SK-N-SH (cell line): ENCODE measurements around the gene CCDC74B. TPM values are rescaled to one million over a fixed set of nuclear protein-coding genes. Genes with fewer than 3 reads are reported as not detected.
"Not testable (repeated sequence)": the region's sequence is repeated elsewhere in the genome, so short reads cannot be mapped to it uniquely, and the experiment has no call there.

Experiments used
- CTCF ChIA-PET: fragments of 300-600, 350-600 bp; formaldehyde crosslinking; extraction: SDS; loops from one replicate; lab custom pipeline; 2021; lab: Yijun Ruan, JAX
- POLR2A ChIA-PET: fragments of 350-600 bp; sonication (Branson Sonifier 250); formaldehyde crosslinking; extraction: SDS; loops from one replicate; lab custom pipeline; 2020; ENCODE audit warnings: antibody characterized with exemption, inconsistent platforms; lab: Yijun Ruan, JAX
- DNase-seq: peaks from one replicate; pipeline ENCODE4 v3.0.0; 2012
- H2AFZ ChIP-seq: fragments of 200-600 bp; sonication (generic); 2 replicates; pipeline ENCODE4 v1.8.1; 2016; ENCODE audit warnings: antibody characterized with exemption, mild to moderate bottlenecking, low read depth
- H3F3A ChIP-seq: fragments of 200-600 bp; sonication (generic); replicated peaks from 2 replicates; pipeline ENCODE3; 2016; ENCODE audit warnings: antibody characterized with exemption, mild to moderate bottlenecking; ENCODE audit not compliant: insufficient read depth
- H3K27ac ChIP-seq, 2 experiments: fragments of 200-500 bp in 1 of 2; fragments of 200-600 bp in 1 of 2; sonication (Bioruptor generic) in 1 of 2; sonication (generic), shearing (Covaris generic) in 1 of 2; 2 replicates each; pipeline versions ENCODE4 v1.5.1 to v1.6.1; 2014 to 2016; ENCODE audit warnings: low read depth in 2 of 2, inconsistent platforms in 1 of 2, low read length in 1 of 2, mild to moderate bottlenecking in 1 of 2, mixed read lengths in 1 of 2
- H3K27me3 ChIP-seq: fragments of 200-600 bp; sonication (generic), shearing (Covaris generic); 2 replicates; pipeline ENCODE4 v1.6.1; 2016; ENCODE audit warnings: mixed run types; ENCODE audit not compliant: insufficient read depth
- H3K36me3 ChIP-seq, 2 experiments: fragments of 200-500 bp in 1 of 2; fragments of 200-600 bp in 1 of 2; sonication (Bioruptor generic) in 1 of 2; sonication (generic) in 1 of 2; replicated peaks in 1 of 2; 2 replicates each; pipeline versions ENCODE3 to v1.5.1; 2014 to 2016; ENCODE audit warnings: low read length in 1 of 2, mild to moderate bottlenecking in 1 of 2; ENCODE audit not compliant: insufficient read depth in 2 of 2, control insufficient read depth in 1 of 2
- H3K4me1 ChIP-seq, 2 experiments: fragments of 200-500 bp in 1 of 2; fragments of 200-600 bp in 1 of 2; sonication (Bioruptor generic) in 1 of 2; sonication (generic), shearing (Covaris generic) in 1 of 2; 2 replicates each; pipeline versions ENCODE4 v1.5.1 to v1.6.1; 2014 to 2016; ENCODE audit warnings: low read depth in 1 of 2, low read length in 1 of 2, mixed run types in 1 of 2; ENCODE audit not compliant: insufficient read depth in 2 of 2, control insufficient read depth in 1 of 2
- H3K4me2 ChIP-seq: fragments of 200-600 bp; sonication (generic), shearing (Covaris generic); 2 replicates; pipeline ENCODE4 v1.6.1; 2017; ENCODE audit warnings: mixed run types
- H3K4me3 ChIP-seq, 2 experiments: fragments of 200-500 bp in 1 of 2; fragments of 200-600 bp in 1 of 2; sonication (Bioruptor generic) in 1 of 2; sonication (generic), shearing (Covaris generic) in 1 of 2; 2 replicates each; pipeline versions ENCODE4 v1.5.1 to v1.8.1; 2014 to 2016; ENCODE audit warnings: low read depth in 2 of 2, inconsistent platforms in 1 of 2, low read length in 1 of 2, mild to moderate bottlenecking in 1 of 2, mixed read lengths in 1 of 2, moderate library complexity in 1 of 2
- H3K79me2 ChIP-seq: fragments of 200-600 bp; sonication (generic); 2 replicates; pipeline ENCODE4 v1.8.1; 2017; ENCODE audit warnings: mild to moderate bottlenecking; ENCODE audit not compliant: insufficient read depth
- H3K9ac ChIP-seq: fragments of 200-600 bp; sonication (generic); 2 replicates; pipeline ENCODE4 v1.6.1; 2017; ENCODE audit warnings: mixed run types
- H3K9me2 ChIP-seq: fragments of 200-600 bp; sonication (generic); 2 replicates; pipeline ENCODE4 v1.6.1; 2017; ENCODE audit warnings: mixed run types
- H3K9me3 ChIP-seq: fragments of 200-600 bp; sonication (generic); 2 replicates; pipeline ENCODE4 v1.6.1; 2017; ENCODE audit warnings: mixed run types, mild to moderate bottlenecking, moderate library complexity
- H4K20me1 ChIP-seq: fragments of 200-600 bp; sonication (generic); 2 replicates; pipeline ENCODE4 v1.6.1; 2017; ENCODE audit warnings: mild to moderate bottlenecking, mixed run types; ENCODE audit not compliant: insufficient read depth
- WGBS: methylation state at CpG from one replicate; pipeline ENCODE4 v1.1.6; 2017; ENCODE audit warnings: low lambda C conversion rate; 5-methylcytosine and 5-hydroxymethylcytosine counted together
- polyA plus RNA-seq, 3 experiments: library from polyadenylated mRNA; depleted of rRNA; stranded (reverse); fragments of >200 nt; gene quantifications; 2 replicates each; pipeline ENCODE4 v1.2.3, GENCODE V29; 2012

The CCDC74B gene
- polyA plus RNA-seq, 1 of the 3 experiments (the other 2 are of a cell fraction), result 14.5 TPM

DNA sequence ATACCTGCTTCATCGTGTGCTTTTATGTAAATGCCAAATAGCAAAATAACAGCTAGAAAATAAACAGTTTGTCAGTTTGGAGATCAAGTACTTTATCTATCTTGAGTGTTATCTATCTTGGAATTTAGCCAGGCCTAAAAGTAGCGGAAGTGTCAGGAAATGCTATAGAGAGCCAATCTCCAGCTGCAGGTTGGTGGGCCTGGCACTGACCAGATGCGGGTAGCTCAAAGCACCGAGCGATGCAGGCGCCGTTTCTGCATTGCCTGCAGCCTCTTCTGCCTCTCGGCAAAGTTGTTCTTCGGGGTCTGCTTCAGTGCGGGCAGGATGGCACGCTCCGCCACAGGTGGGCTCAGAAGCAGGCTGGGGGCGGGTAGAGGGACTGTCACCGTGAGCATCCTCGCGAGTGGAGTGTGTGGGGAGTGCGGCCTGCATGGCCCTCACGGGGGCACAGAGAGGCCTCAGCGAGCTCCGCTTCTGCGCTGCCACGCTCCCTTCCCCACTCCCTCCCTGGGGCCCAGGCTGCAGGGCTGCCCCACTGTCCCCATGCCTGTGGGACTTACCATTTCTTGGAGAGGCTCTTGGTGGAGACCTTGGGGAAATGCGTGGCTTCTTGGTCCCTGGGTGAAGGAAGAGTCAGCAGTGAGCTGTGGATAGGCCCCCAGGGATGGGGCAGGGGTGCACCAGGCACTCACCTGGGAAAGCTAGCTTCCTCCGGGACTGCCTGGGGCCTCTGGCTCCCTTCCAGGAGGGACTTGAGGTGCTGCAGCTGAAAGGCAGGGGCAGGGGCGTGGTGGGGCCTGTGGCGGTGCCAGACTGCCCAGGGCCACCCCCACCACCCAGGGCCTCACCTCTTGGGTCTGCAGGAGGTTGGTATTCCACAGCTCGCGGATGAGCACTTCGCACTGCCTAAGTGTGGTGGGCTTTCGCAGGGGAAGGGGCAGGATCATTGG lies 5.3 kb downstream of the CCDC74B start:
- H3K9ac ChIP-seq, POLR2A ChIA-PET, H3K27me3 ChIP-seq, H3K36me3 ChIP-seq, H3K9me3 ChIP-seq, H3F3A ChIP-seq, H3K79me2 ChIP-seq, H3K4me2 ChIP-seq, H4K20me1 ChIP-seq, H2AFZ ChIP-seq, H3K4me3 ChIP-seq, H3K9me2 ChIP-seq: not testable (repeated sequence)
- Histone ChIP-seq H3K27ac (peak overlapping the region in 1 of 2 experiments; percentile 87; a peak in 2 of 4 replicates), H3K4me1 (peaks cover 0 to 37% of the 10 kb centered on the region in 2 experiments; a peak in 1 of 4 replicates)
- CTCF ChIA-PET, result interaction anchor here (0.9 to 1.0 kb wide), 2 partner anchors 42 to 192 kb away, joined by 3 read pairs; partner anchors contain the start of genes MZT2B and SMPD4
- 75% methylated on average over 19 of the region's 30 CpGs for WGBS
- DNase-seq, result peak; percentile 66

- POLR2A ChIA-PET, H3K4me3 ChIP-seq, H3K9ac ChIP-seq, H3K36me3 ChIP-seq, H3K79me2 ChIP-seq, H3K9me3 ChIP-seq, H2AFZ ChIP-seq, DNase-seq, H3F3A ChIP-seq, H3K9me2 ChIP-seq, H3K27me3 ChIP-seq, H4K20me1 ChIP-seq, H3K4me2 ChIP-seq: not testable (repeated sequence)
- H3K27ac ChIP-seq, result peak overlapping the region in 1 of 2 experiments; percentile 82; a peak in 2 of 4 replicates
- CTCF ChIA-PET, result interaction anchor here (0.9 kb wide), 1 partner anchor 43 kb away, joined by 3 read pairs; the partner anchor contains the start of genes MZT2B and SMPD4
- 81% methylated on average over 9 of the region's 15 CpGs for WGBS
- peaks cover 0 to 37% of the 10 kb centered on the region in 2 experiments; a peak in 1 of 4 replicates for H3K4me1 ChIP-seq
Measured at GRCh38 chr2:130138841-130139251, 6.1 kb downstream of the CCDC74B start.

GRCh38 chr2:130138326-130138725 lies 6.6 kb downstream of the CCDC74B start:
- WGBS, result 94% methylated on average over 3 of the region's 13 CpGs
- CTCF ChIA-PET, DNase-seq: not testable (repeated sequence)

DNA sequence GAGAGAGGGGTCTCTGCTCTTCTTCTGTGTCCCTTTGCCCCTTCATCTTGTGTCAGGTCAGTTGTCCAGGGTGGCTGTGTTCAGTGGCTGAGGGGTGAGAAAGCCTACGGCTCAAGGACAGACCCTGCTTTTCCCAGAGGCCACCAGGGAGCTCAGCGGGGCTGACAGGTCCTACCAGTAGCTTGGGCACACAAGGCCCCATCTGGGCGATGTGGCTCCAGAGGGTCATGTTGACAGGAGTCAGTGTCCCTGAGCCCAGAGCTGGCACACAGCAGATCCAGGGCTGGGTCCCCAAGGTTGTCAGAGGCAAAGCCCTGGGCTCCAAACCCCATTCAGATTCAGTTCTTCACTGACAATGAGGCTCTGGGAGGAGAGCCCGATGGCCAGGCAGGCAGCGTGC lies 7.8 kb downstream of the CCDC74B start:
- CTCF ChIA-PET, result interaction anchor here (0.7 kb wide), 1 partner anchor 198 kb away, joined by 3 read pairs; no protein-coding TSS in a partner anchor
- H2AFZ ChIP-seq, H3K27me3 ChIP-seq, H3K4me3 ChIP-seq, H3F3A ChIP-seq, POLR2A ChIA-PET, H3K27ac ChIP-seq, H3K36me3 ChIP-seq, H3K9me3 ChIP-seq, DNase-seq, H3K9ac ChIP-seq, H4K20me1 ChIP-seq, H3K4me2 ChIP-seq, H3K79me2 ChIP-seq, H3K9me2 ChIP-seq: not testable (repeated sequence)
- 80% methylated on average over 2 of the region's 5 CpGs for WGBS
- peaks cover 0 to 29% of the 10 kb centered on the region in 2 experiments; a peak in 1 of 4 replicates for H3K4me1 ChIP-seq

More at GRCh38 chr2:130138326-130138725, 6.6 kb downstream of the CCDC74B start:
- H3K9ac ChIP-seq, H3K27me3 ChIP-seq, H3K4me3 ChIP-seq, H3F3A ChIP-seq, H3K36me3 ChIP-seq, H3K9me2 ChIP-seq, H3K4me2 ChIP-seq, H4K20me1 ChIP-seq, POLR2A ChIA-PET, H3K79me2 ChIP-seq, H3K9me3 ChIP-seq, H2AFZ ChIP-seq: not testable (repeated sequence)
- Histone ChIP-seq H3K27ac (peak overlapping the region in 1 of 2 experiments; percentile 82; a peak in 2 of 4 replicates), H3K4me1 (peaks cover 0 to 34% of the 10 kb centered on the region in 2 experiments; a peak in 1 of 4 replicates)

- peaks cover 0 to 29% of the 10 kb centered on the region in 2 experiments; a peak in 1 of 4 replicates for H3K4me1 ChIP-seq
- POLR2A ChIA-PET, H3K27me3 ChIP-seq, H3K36me3 ChIP-seq, H3K9me2 ChIP-seq, CTCF ChIA-PET, H2AFZ ChIP-seq, H3K9ac ChIP-seq, DNase-seq, H3K9me3 ChIP-seq, H3K79me2 ChIP-seq, H3K27ac ChIP-seq, H4K20me1 ChIP-seq, H3F3A ChIP-seq, H3K4me2 ChIP-seq, H3K4me3 ChIP-seq: not testable (repeated sequence)
- no CpG with 5 or more reads among the region's 10 CpGs for WGBS
Measured at GRCh38 chr2:130136546-130136945, 8.4 kb downstream of the CCDC74B start.
